RCC 7860 (cell line): ENCODE results near the gene FRMD4A.

Experiments used
- DNase-seq: peaks from one replicate; pipeline ENCODE4 v3.0.0-alpha.2; 2015; ENCODE audit warnings: low spot score
- FAIRE-seq: peaks from 2 replicates; lab custom pipeline; 2012; peaks lifted over from hg19 to GRCh38; lab: Jason Lieb, UNC

Gene FRMD4A

GRCh38 chr10:13696071-13696470 lies 634.7 kb downstream of the FRMD4A start:
- FAIRE-seq (no peak), DNase-seq (no peak)

DNA sequence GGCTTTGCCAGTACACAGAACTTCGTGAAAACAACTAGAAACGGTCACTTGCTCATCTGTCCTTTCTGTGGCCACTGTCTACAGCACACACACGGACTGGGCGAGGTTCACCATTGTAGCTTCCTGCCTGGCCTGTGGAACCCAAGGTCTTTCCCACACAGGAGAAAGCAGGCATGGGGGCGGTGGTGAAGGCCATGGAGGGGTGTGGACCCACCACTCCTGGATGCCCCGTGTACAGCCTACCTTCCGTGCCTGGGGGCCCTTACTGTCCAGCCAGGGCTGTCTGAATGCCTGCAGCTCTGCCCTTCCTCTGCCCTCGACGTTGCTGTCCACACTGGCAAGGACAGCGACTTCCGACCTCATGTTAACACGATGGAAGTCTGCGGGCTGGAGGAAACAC lies 635.1 kb downstream of the FRMD4A start:
- DNase-seq, result no peak
- no peak for FAIRE-seq

- no peak for FAIRE-seq
These were observed 636.7 kb downstream of the FRMD4A start for GRCh38 chr10:13693783-13694700.

GRCh38 chr10:13690281-13690825 lies 640.4 kb downstream of the FRMD4A start:
- DNase-seq (no peak), FAIRE-seq (no peak)

More at GRCh38 chr10:13693783-13694700, 636.7 kb downstream of the FRMD4A start:
- DNase-seq, result no peak

DNA sequence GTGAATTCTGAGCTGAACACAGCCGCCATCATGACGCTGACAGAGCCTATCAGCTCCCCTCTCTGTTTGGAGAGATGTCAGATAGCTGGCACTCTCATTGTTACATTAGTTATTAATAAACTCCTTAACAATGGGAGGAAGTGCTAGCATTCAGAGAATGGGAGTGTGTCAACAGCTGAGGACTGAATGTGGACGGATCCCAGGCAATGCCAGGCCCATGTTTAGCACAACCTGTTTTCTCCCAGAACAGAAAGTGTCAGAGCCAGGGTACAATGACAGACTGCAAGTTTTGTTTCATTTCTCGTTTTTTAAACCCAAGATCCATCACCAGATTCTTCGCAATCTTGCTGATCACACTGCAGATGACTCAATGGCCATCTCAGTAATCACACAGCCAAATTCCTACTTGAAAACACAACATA lies 644.4 kb downstream of the FRMD4A start:
- no peak for FAIRE-seq
- DNase-seq, result no peak

DNA sequence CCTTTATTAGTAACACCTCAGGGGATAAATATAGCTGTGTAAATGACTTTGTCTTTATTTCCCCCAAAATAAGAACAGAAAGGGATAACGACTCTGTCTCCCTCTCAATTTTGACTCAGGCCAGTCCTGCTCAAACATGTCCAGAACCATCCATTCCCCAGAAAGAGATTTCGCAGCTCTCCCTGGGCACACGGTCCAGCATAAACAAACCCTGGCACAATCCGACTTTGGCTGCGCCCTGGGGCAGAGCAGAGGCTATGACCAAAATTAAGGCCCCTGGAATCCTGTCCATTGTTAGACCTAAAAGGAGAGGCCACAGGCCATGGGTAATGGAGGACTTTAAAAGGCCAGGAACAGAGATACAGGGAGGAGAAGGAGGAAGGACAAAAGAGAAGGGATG lies 644.8 kb downstream of the FRMD4A start:
- no peak for FAIRE-seq
- DNase-seq, result no peak

GRCh38 chr10:13684806-13685482 lies 645.8 kb downstream of the FRMD4A start:
- DNase-seq (no peak), FAIRE-seq (no peak)

DNA sequence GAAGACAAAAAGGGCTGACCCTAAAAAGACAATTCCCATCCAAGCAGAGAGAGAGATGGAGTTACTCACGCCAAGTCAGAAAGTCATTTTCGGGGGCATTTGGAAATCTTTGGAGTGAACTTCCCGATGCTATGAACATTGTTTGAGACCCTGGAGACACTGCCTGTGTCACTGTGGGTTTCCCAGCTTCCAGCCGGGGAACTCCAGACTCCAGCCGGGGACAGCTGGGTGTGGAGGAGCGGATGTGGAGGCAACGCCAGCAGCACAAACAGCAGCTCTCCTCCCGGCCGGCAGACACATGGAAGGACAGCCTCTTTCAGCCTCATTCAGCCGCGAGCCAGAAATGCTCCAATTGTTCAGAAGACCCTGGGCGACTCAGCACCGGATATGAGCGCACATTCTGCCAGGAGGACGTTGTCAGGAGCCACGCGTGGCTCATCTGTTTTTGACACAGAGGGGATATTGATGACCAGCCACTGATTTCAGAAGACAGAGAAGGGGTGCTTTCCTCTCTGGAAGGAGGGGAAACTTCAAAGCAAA lies 646.4 kb downstream of the FRMD4A start:
- DNase-seq (no peak), FAIRE-seq (no peak)

GRCh38 chr10:13683017-13683416 lies 647.7 kb downstream of the FRMD4A start:
- DNase-seq (no peak), FAIRE-seq (no peak)

GRCh38 chr10:13681960-13682359 lies 648.8 kb downstream of the FRMD4A start:
- DNase-seq, result no peak
- FAIRE-seq, result no peak

GRCh38 chr10:13681528-13681927 lies 649.2 kb downstream of the FRMD4A start:
- FAIRE-seq (no peak), DNase-seq (no peak)

DNA sequence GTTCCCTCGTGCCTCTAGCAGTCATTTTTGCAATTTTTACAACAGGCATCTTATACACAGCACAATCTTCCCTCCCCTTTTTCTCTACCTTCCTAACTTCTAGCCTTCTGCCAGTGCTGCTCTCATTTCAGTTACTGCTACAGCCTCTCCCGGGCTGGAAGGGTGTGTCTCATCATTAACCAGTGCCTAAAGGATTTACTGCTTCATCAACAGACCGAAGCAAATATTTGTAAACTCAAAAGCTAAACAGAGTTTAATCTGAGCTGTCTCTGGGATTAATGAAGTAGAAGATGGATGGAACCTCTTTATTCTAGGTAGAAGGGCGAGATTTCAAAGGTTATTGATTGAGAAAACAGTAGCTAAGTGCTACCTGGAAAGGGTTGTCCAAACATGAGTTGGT lies 649.6 kb downstream of the FRMD4A start:
- DNase-seq (no peak), FAIRE-seq (no peak)

- FAIRE-seq, result no peak
- no peak for DNase-seq
These were observed 652.5 kb downstream of the FRMD4A start for GRCh38 chr10:13678101-13678843.

- FAIRE-seq (no peak), DNase-seq (no peak)
These were observed 655.8 kb downstream of the FRMD4A start for GRCh38 chr10:13674645-13675588.

DNA sequence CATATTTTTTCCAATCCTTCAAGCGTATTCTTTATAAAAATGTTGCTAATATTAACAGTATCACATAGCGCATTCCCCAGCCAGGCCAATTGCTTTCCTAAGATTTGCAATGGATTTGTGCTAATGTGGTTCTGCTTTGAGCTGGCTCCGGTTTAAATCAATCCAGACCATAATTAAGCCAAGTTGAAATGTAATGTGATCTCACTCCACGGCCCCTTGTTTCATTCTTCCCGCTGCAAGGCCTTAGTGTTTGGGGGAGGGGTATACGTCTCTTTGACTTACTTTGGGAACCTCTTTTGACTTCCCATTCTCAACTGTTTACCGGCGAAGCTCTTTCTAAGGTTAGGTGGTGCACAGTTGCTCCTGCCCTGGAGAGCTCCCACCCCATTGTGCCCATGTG lies 657.6 kb downstream of the FRMD4A start:
- FAIRE-seq, result no peak
- no peak for DNase-seq

- DNase-seq, result no peak
These were observed 658.2 kb downstream of the FRMD4A start for GRCh38 chr10:13672548-13672947.

DNA sequence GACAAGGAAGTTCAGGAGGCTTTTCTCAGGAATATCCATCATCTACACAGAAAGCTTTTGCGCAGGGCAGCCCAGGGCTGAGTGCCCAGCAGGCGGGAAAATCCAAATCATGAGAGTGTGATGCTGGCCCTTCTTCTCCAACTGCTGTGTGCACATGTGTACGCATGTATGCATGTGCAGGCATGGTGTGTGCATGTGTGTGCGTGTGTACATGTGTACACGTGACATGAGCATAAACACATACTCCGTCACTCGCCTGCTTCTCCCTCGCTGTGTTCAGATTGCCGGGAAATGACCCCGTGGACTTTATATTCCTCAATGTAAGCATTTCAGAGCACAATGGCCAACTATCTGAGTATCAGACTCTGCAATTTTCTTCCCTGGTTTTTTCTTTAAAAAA lies 658.8 kb downstream of the FRMD4A start:
- no peak for DNase-seq
- no peak for FAIRE-seq

More at GRCh38 chr10:13672548-13672947, 658.2 kb downstream of the FRMD4A start:
- no peak for FAIRE-seq

- FAIRE-seq (no peak), DNase-seq (no peak)
These were observed 660.4 kb downstream of the FRMD4A start for GRCh38 chr10:13670311-13670710.

- no peak for FAIRE-seq
- DNase-seq, result no peak
These were observed 660.8 kb downstream of the FRMD4A start for GRCh38 chr10:13669901-13670300.
